ENCODE measurements around the gene SUGCT.

Gene SUGCT

GRCh38 chr7:40755438-40755837 lies 620.6 kb downstream of the SUGCT start:
- no peak for TF ChIP-seq TAF1 (IDR thresholded peaks at IDR 0.05; ENCODE audit: low read depth, low read length)
- DNase-seq (ENCODE audit: insufficient read length, low spot score), result no peak
- FAIRE-seq, result no peak

DNA sequence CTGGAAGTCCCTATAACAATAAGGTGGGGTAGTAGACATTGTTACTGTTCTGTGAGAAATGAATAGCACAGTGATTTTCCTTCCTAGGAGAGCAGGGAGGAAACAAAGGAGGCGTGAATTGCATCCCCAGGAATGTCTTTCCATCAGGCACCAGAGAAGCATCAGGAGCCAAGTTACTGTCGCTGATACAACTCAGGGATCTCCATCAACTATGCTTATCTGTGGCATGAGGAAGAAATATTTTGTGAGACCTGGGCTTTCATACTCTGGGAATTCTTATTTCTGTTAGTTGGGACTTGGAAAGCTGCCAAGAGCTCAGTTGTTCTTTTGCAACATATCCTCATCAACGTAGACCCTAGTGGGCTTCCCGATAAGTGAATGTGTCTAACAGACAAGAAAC lies 622.3 kb downstream of the SUGCT start:
- DNase-seq (ENCODE audit: insufficient read length, low spot score) (no peak), FAIRE-seq (no peak)
- TF ChIP-seq POLR2AphosphoS5 (IDR thresholded peaks at IDR 0.05; ENCODE audit: low read depth, low read length), result no peak
- no peak for TF ChIP-seq SPI1 (IDR thresholded peaks at IDR 0.05; ENCODE audit: low read depth, low read length)
- TF ChIP-seq PAX5 (IDR thresholded peaks at IDR 0.05; ENCODE audit: insufficient read depth, low read length, severe bottlenecking), result no peak
- no peak for TF ChIP-seq POU2F2 (IDR thresholded peaks at IDR 0.05; ENCODE audit: low read depth, low read length)
- TF ChIP-seq TAF1 (IDR thresholded peaks at IDR 0.05; ENCODE audit: low read depth, low read length), result no peak
- no peak for TF ChIP-seq POLR2A (IDR thresholded peaks at IDR 0.05; ENCODE audit: low read depth, low read length)

DNA sequence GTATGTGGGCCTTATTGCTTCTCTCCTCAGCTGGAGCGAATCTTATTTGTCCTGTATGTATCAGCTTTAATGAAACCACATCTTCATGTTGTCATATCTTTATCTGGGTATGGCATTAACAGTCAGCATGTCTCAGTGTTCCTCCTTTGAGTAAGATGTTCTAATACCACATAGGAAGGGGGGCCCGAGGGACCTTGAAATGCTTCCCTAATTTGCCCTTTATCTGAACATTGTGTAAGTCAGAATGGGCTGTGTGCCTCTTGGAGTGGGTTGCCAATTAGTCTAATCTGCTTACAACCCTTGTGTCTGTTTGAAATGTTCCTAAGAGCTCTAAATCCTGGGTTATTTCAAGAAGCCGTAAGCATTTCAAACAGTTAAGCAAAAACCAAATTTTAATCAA lies 623.8 kb downstream of the SUGCT start:
- no peak for FAIRE-seq
- no peak for DNase-seq (ENCODE audit: insufficient read length, low spot score)
- TF ChIP-seq POU2F2 (IDR thresholded peaks at IDR 0.05; ENCODE audit: low read depth, low read length) (no peak), POLR2A (IDR thresholded peaks at IDR 0.05; ENCODE audit: low read depth, low read length) (no peak), TAF1 (IDR thresholded peaks at IDR 0.05; ENCODE audit: low read depth, low read length) (no peak), POLR2AphosphoS5 (IDR thresholded peaks at IDR 0.05; ENCODE audit: low read depth, low read length) (no peak), SPI1 (IDR thresholded peaks at IDR 0.05; ENCODE audit: low read depth, low read length) (no peak), PAX5 (IDR thresholded peaks at IDR 0.05; ENCODE audit: insufficient read depth, low read length, severe bottlenecking) (no peak)

DNA sequence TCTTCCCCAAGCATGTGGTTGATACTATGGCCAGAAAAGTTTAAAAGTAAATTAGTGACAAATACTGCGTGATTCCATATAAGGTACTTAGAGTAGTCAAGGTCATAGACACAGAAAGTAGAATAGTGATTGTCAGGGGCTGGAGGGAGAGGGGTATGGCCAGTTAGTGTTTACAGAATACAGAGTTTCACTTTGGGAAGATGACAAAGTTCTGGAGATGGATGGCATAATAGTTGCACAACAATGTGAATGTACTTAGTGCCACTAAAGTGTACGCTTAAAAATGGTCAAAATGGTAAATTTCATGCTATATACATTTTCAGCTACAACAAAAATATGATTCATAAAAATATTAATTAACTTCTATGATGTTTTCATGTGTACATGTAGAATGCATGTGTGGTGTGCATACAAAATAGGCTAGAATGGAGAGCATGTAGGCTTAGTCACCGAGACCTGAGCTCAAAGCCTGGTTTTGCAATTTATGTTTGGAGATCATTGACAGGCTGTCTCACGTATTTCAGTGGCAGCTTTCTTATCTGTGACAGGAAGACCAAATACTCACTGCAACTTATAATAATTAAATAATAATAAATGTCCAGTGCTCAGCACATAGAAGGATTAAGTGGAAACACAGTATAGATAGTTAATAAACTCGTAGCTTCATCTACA lies 625.6 kb downstream of the SUGCT start:
- DNase-seq (ENCODE audit: insufficient read length, low spot score) (no peak), FAIRE-seq (no peak)
- TF ChIP-seq POU2F2 (IDR thresholded peaks at IDR 0.05; ENCODE audit: low read depth, low read length) (no peak), POLR2AphosphoS5 (IDR thresholded peaks at IDR 0.05; ENCODE audit: low read depth, low read length) (no peak), TAF1 (IDR thresholded peaks at IDR 0.05; ENCODE audit: low read depth, low read length) (no peak), PAX5 (IDR thresholded peaks at IDR 0.05; ENCODE audit: insufficient read depth, low read length, severe bottlenecking) (no peak), POLR2A (IDR thresholded peaks at IDR 0.05; ENCODE audit: low read depth, low read length) (no peak), SPI1 (IDR thresholded peaks at IDR 0.05; ENCODE audit: low read depth, low read length) (no peak)

GRCh38 chr7:40760987-40761386 lies 626.2 kb downstream of the SUGCT start:
- DNase-seq (ENCODE audit: insufficient read length, low spot score) (no peak), FAIRE-seq (no peak)
- TF ChIP-seq TAF1 (IDR thresholded peaks at IDR 0.05; ENCODE audit: low read depth, low read length), result no peak
- no peak for TF ChIP-seq PAX5 (IDR thresholded peaks at IDR 0.05; ENCODE audit: insufficient read depth, low read length, severe bottlenecking)
- no peak for TF ChIP-seq POU2F2 (IDR thresholded peaks at IDR 0.05; ENCODE audit: low read depth, low read length)
- no peak for TF ChIP-seq POLR2A (IDR thresholded peaks at IDR 0.05; ENCODE audit: low read depth, low read length)
- TF ChIP-seq SPI1 (IDR thresholded peaks at IDR 0.05; ENCODE audit: low read depth, low read length), result no peak
- TF ChIP-seq POLR2AphosphoS5 (IDR thresholded peaks at IDR 0.05; ENCODE audit: low read depth, low read length), result no peak

DNA sequence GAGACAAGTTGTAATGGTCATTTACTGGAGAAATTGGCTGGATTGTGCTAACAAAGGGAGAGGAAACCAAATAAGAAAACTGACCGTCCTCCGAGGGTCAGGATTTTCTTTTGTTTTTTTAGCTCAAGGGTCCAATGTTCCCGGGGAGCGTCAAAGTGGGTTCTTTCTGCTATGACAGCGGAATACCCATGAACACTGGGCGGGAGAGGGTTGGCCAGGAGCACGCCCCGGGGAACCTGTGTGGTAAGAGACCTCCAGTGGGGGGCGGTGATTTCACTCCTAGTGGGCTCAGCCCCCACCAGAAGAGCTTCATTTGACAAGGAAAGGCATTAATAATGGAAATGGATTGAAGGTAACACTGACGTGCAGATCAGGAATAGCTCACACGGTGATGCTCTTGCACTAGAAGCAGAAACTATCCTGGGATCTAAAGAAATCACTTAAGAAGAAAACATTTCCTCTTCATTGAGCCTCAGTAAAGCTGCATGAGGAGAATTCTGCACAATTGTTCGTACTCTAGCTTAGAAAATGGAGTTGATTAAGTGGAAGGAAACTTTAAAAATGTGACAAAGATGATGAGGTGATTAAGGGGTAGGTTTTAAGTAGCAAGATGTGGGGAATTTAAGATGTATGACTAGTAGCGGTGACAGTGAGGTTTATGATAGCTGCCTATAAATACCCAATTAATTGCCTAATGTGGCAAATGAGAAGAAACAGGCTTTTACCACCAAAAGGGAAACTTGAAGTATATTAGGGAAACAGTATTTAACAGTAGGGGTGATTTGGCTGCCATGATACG lies 627.2 kb downstream of the SUGCT start:
- TF ChIP-seq POLR2AphosphoS5 (IDR thresholded peaks at IDR 0.05; ENCODE audit: low read depth, low read length) (no peak), POLR2A (IDR thresholded peaks at IDR 0.05; ENCODE audit: low read depth, low read length) (no peak), PAX5 (IDR thresholded peaks at IDR 0.05; ENCODE audit: insufficient read depth, low read length, severe bottlenecking) (no peak), SPI1 (IDR thresholded peaks at IDR 0.05; ENCODE audit: low read depth, low read length) (no peak), POU2F2 (IDR thresholded peaks at IDR 0.05; ENCODE audit: low read depth, low read length) (no peak), TAF1 (IDR thresholded peaks at IDR 0.05; ENCODE audit: low read depth, low read length) (no peak)
- no peak for DNase-seq (ENCODE audit: insufficient read length, low spot score)

GRCh38 chr7:40763319-40764287 lies 628.8 kb downstream of the SUGCT start:
- DNase-seq (ENCODE audit: insufficient read length, low spot score) (no peak), FAIRE-seq (no peak)
- no peak for TF ChIP-seq PAX5 (IDR thresholded peaks at IDR 0.05; ENCODE audit: insufficient read depth, low read length, severe bottlenecking)
- no peak for TF ChIP-seq TAF1 (IDR thresholded peaks at IDR 0.05; ENCODE audit: low read depth, low read length)
- no peak for TF ChIP-seq POU2F2 (IDR thresholded peaks at IDR 0.05; ENCODE audit: low read depth, low read length)
- TF ChIP-seq POLR2AphosphoS5 (IDR thresholded peaks at IDR 0.05; ENCODE audit: low read depth, low read length), result no peak
- TF ChIP-seq POLR2A (IDR thresholded peaks at IDR 0.05; ENCODE audit: low read depth, low read length), result no peak
- no peak for TF ChIP-seq SPI1 (IDR thresholded peaks at IDR 0.05; ENCODE audit: low read depth, low read length)

More for the DNA sequence above, 627.2 kb downstream of the SUGCT start:
- no peak for FAIRE-seq

- no peak for TF ChIP-seq PAX5 (IDR thresholded peaks at IDR 0.05; ENCODE audit: insufficient read depth, low read length, severe bottlenecking)
- no peak for TF ChIP-seq POLR2AphosphoS5 (IDR thresholded peaks at IDR 0.05; ENCODE audit: low read depth, low read length)
- no peak for TF ChIP-seq POLR2A (IDR thresholded peaks at IDR 0.05; ENCODE audit: low read depth, low read length)
- no peak for TF ChIP-seq SPI1 (IDR thresholded peaks at IDR 0.05; ENCODE audit: low read depth, low read length)
- no peak for TF ChIP-seq POU2F2 (IDR thresholded peaks at IDR 0.05; ENCODE audit: low read depth, low read length)
- no peak for TF ChIP-seq TAF1 (IDR thresholded peaks at IDR 0.05; ENCODE audit: low read depth, low read length)
- FAIRE-seq (no peak), DNase-seq (ENCODE audit: insufficient read length, low spot score) (no peak)
These were observed 630.8 kb downstream of the SUGCT start for GRCh38 chr7:40765639-40766038.

DNA sequence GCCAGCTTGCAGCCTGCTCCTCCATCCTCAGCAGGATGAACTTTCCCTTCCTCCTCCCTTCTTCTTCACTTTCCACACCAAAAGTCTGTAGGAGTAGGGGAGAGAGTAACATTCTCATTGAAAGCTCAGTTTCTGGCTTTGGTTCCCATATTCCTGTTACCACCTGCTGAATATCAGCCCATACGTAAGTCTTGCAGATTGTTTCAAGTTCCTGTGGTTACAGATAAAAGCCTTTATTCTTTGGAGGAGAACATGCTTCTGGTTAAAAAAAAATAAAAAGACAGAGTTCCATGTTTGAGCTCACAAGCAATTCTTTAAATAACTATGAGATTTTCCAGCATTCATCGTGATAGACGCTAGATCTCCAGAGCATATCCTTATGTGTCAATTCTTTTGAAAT lies 637.3 kb downstream of the SUGCT start:
- no peak for DNase-seq (ENCODE audit: insufficient read length, low spot score)
- no peak for FAIRE-seq
- no peak for TF ChIP-seq PAX5 (IDR thresholded peaks at IDR 0.05; ENCODE audit: insufficient read depth, low read length, severe bottlenecking)
